ENCODE results near the gene PMP22.
"Not testable (repeated sequence)": the region's sequence is repeated elsewhere in the genome, so short reads cannot be mapped to it uniquely, and the experiment has no call there.

Gene PMP22

DNA sequence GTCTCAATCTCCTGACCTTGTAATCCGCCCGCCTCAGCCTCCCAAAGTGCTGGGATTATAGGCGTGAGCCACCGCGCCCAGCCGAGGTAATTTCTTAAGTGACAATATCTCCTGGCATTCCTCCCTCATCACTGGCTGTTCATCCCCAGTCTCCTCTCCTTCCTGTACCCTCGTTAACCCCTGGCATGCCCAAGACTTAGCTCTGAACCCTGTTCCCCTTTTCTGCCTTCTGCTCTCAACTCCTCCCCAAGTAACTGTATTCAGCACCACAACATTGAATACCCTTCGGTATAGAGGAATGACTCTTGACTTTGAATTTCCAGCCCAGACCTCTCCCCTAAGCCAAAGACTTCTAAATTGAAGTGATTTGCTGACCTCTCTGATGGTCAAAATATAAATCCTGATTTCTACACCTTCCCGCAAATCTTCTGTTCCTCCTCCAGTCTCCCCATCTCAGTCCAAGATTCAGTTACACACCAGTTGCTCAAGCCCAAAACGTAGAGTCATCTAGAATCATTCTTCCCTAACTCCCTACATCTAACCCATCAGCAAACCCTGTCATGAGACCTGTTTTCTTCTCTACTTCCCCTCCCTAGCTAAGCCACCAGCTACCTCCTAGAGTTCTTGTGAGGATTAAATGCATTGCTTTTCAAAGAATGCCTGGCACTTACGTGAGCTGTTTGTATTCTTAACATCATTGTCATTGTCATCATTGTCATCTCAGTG lies 14.8 kb downstream of the PMP22 start:
- DNase-seq, result no peak

- DNase-seq, result no peak
Measured at GRCh38 chr17:15249487-15249886, 15.6 kb downstream of the PMP22 start.

DNA sequence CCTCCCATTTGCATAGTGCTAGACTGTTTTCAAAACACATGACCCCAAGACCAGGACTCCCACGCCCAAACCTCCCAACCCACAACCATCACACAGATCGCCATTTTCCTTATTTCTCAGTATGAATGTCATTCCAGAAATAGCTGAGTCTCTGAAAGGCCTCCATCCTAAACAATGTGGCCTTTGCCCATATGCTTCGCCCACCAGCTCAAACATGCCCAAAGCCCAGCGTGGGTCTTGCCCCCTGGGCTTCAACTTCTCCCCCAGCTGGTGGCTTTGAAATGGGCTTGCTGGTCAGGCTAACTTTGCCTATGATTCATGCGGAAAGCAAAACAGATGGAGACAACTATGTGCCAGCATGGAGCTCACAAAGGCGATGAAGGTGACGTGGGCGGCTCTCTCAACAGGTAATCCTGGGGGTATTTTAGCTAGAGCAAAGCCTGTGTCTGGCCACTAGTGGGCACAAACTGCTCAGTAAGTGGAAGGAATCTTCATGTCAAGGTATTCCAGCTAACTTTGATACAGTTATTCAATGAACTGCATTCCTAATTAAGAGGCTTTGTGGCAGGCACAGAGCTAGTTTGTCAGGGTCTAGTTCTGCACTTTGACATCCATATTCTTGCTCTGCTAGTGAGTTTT lies 17.1 kb downstream of the PMP22 start:
- DNase-seq, result no peak

- DNase-seq, result no peak
Measured at GRCh38 chr17:15245054-15245453, 20.1 kb downstream of the PMP22 start.

- no peak for DNase-seq
Measured at GRCh38 chr17:15240644-15241043, 24.5 kb downstream of the PMP22 start.

- no peak for DNase-seq
Measured at GRCh38 chr17:15239491-15239890, 25.6 kb downstream of the PMP22 start.

- no peak for DNase-seq
Measured at GRCh38 chr17:15238676-15239422, 26.3 kb downstream of the PMP22 start.

DNA sequence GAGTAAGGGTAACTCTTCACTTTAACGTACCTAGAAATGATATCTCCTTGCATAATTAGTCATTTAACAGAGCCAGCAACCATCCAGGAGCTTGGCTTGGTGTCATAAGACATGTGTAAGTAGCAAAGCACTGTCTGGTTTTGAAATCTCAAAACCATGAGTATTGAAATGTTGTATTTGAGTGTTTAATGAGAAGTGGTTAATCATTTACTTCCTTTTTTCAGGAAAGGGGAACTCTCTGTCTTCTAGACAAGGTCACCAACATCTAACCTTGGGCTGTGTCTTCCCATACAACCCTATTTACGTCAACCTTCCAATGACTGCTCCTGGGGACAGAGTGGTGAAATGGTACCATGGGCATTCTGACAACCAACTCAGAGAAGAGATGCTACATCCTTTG lies 27.1 kb downstream of the PMP22 start:
- DNase-seq, result no peak

- no peak for DNase-seq
Measured at GRCh38 chr17:15237106-15237425, 28.1 kb downstream of the PMP22 start.

GRCh38 chr17:15236281-15237105 lies 28.6 kb downstream of the PMP22 start:
- no peak for DNase-seq

DNA sequence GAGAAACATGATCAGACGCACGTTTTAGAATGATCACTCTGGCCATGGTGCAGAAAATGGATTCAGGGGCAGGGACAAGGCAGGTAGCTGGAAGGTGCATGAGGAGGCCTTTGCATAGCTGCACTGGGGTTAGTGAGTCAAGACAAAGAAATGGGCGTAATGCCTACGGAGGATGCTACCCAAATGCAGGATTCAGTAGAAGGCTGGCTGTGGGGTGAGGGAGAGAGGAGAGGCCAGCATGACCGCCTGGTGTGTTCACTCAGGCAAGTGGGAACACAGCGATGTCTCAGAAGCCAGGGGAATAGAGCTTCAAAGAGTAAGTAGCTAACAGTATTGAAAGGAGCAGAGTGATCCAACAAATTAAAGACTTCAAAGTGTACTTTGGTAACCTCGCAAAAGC lies 31.2 kb downstream of the PMP22 start:
- DNase-seq, result no peak

DNA sequence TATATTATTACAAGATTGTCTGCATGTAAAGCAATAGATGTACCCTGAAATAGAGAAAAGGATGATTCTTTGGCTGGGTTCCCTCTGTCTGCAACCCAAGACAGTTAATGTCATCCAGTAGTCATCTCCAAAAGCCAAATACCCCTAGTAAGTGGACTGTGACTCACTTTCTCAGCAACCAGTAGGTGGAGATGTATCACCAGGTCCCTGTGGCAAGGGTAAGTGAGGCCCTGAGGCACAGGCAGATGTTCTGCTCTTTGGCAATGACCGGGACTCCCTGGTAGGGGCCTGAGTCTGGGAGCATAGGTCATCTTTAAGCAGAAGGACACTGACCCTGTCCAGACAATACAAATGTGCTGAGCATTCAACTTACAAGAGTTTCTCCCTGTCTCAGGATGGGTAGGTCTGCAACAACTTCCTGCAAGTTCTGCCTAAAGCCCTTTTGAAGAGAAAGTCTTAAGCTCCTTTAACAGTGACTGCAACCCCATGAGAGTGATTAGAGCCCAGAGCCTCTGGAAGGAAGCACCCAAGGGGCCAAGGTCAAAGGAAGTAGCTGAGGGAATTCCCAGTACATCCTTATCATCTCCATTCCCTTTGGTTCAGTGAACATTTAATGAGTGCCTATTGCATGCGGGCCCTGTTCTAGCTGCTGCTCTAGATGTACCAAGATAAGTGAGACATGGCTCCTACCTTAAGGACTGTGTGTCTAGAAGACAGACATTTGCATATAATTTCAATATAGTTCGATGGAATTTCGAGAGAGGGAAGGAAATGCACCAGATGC lies 31.9 kb downstream of the PMP22 start:
- DNase-seq, result no peak

- DNase-seq, result no peak
Measured at GRCh38 chr17:15232517-15232915, 32.6 kb downstream of the PMP22 start.

GRCh38 chr17:15231851-15232516 lies 33.1 kb downstream of the PMP22 start:
- no peak for DNase-seq

GRCh38 chr17:15230866-15231265 lies 34.3 kb downstream of the PMP22 start:
- DNase-seq, result no peak

- not testable (repeated sequence) for DNase-seq
Measured at GRCh38 chr17:15221827-15222226, 43.3 kb downstream of the PMP22 start.

DNA sequence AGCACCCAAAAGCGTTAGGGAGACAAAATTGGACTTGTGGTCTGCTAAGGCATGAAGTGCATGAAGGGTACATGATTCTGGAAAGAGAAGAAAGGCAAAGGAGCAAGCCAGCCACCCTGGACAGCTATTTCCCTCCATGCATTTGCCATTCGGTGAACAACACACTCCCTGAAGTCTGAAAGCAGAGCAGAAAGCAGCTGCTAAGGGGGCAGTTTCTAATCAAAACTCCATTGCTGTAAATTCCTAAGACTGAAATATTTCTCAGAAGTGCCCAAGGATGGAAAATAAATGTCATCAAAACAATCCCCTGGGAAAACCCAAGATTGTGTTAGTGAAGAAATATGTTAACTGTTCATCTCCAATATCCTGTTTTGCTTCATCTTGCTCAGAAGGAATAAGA lies 44.3 kb downstream of the PMP22 start:
- DNase-seq, result no peak

GRCh38 chr17:15216481-15216880 lies 48.6 kb downstream of the PMP22 start:
- no peak for DNase-seq

GRCh38 chr17:15213381-15214087 lies 51.6 kb downstream of the PMP22 start:
- no peak for DNase-seq

GRCh38 chr17:15210247-15210646 lies 54.9 kb downstream of the PMP22 start:
- DNase-seq, result no peak

DNA sequence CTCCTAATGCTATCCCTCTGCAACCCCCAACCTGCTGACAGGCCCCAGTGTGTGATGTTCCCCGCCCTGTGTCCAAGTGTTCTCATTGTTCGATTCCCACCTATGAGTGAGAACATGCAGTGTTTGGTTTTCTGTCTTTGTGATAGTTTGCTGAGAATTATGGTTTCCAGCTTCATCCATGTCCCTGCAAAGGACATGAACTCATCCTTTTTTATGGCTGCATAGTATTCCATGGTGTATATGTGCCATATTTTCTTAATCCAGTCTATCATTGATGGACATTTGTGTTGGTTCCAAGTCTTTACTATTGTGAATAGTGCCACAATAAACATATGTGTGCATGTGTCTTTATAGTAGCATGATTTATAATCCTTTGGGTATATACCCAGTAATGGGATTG lies 62.1 kb downstream of the PMP22 start:
- not testable (repeated sequence) for DNase-seq
